GM23338 (cell line): ENCODE measurements around the gene STX8. TPM values are rescaled to one million over a fixed set of nuclear protein-coding genes. Genes with fewer than 3 reads are reported as not detected.

Source experiments
- ATAC-seq: fragments of 200-7000 bp; cut with Tn5 transposase; 3 replicates; pipeline ENCODE4 v1.9.1; 2020
- DNase-seq: peaks from one replicate; pipeline ENCODE4 v3.0.0-alpha.2; 2015; ENCODE audit warnings: low spot score
- H2AFZ ChIP-seq: fragments of 200-600 bp; sonication (generic); 2 replicates; pipeline ENCODE4 v1.8.0; 2016; ENCODE audit warnings: antibody characterized with exemption, mild to moderate bottlenecking, moderate library complexity
- H3F3A ChIP-seq: fragments of 200-600 bp; sonication (generic); replicated peaks from 2 replicates; pipeline ENCODE4 v1.8.0; 2017; ENCODE audit warnings: antibody characterized with exemption, mixed run types, low read depth
- H3K27ac ChIP-seq: fragments of 200-600 bp; sonication (generic); 2 replicates; pipeline ENCODE4 v1.6.1; 2016; ENCODE audit warnings: low read depth
- H3K27me3 ChIP-seq: fragments of 200-600 bp; sonication (generic); 2 replicates; pipeline ENCODE4 v1.8.0; 2016; ENCODE audit warnings: mild to moderate bottlenecking, mixed run types, moderate library complexity; ENCODE audit not compliant: insufficient read depth
- H3K36me3 ChIP-seq: fragments of 200-600 bp; sonication (generic); 2 replicates; pipeline ENCODE4 v1.8.0; 2016; ENCODE audit warnings: mild to moderate bottlenecking; ENCODE audit not compliant: insufficient read depth
- H3K4me1 ChIP-seq: fragments of 200-600 bp; sonication (generic); 2 replicates; pipeline ENCODE4 v1.8.0; 2016; ENCODE audit warnings: mild to moderate bottlenecking, moderate library complexity; ENCODE audit not compliant: insufficient read depth
- H3K4me2 ChIP-seq: fragments of 200-600 bp; sonication (generic); 2 replicates; pipeline ENCODE4 v1.7.1; 2017; ENCODE audit warnings: mixed run types
- H3K4me3 ChIP-seq: fragments of 200-600 bp; sonication (generic); 2 replicates; pipeline ENCODE4 v1.6.1; 2016; ENCODE audit warnings: mixed run types
- H3K79me2 ChIP-seq: fragments of 200-600 bp; sonication (generic); replicated peaks from 2 replicates; pipeline ENCODE4 v1.8.0; 2017; ENCODE audit warnings: mild to moderate bottlenecking; ENCODE audit not compliant: insufficient read depth
- H3K9me2 ChIP-seq: fragments of 200-600 bp; sonication (generic); 2 replicates; pipeline ENCODE4 v1.8.0; 2017; ENCODE audit not compliant: insufficient read depth
- H4K20me1 ChIP-seq: fragments of 200-600 bp; sonication (generic); replicated peaks from 2 replicates; pipeline ENCODE4 v1.8.0; 2017; ENCODE audit warnings: mild to moderate bottlenecking; ENCODE audit not compliant: insufficient read depth
- H3K27ac Mint-ChIP-seq: 2 replicates; pipeline ENCODE4 v1.8.0; 2020; ENCODE audit warnings: inconsistent platforms, mild to moderate bottlenecking, moderate library complexity, mixed read lengths
- H3K27me3 Mint-ChIP-seq: 3 replicates; pipeline ENCODE4 v1.8.0; 2022; ENCODE audit warnings: low read depth, mild to moderate bottlenecking, moderate library complexity, mixed read lengths, inconsistent platforms; ENCODE audit not compliant: insufficient read depth, poor library complexity
- H3K36me3 Mint-ChIP-seq: 3 replicates; pipeline ENCODE4 v1.8.0; 2021; ENCODE audit warnings: low read depth, mild to moderate bottlenecking, inconsistent platforms, moderate library complexity, mixed read lengths
- H3K4me1 Mint-ChIP-seq: 3 replicates; pipeline ENCODE4 v1.8.0; 2020; ENCODE audit warnings: mild to moderate bottlenecking, inconsistent platforms, mixed read lengths
- H3K4me3 Mint-ChIP-seq: 3 replicates; pipeline ENCODE4 v1.8.0; 2021; ENCODE audit warnings: moderate library complexity, mild to moderate bottlenecking, inconsistent platforms, mixed read lengths
- H3K9me3 Mint-ChIP-seq: 3 replicates; pipeline ENCODE4 v1.8.0; 2020; ENCODE audit warnings: moderate library complexity, mild to moderate bottlenecking, inconsistent platforms, mixed read lengths
- CREB1 ChIP-seq: fragments of 250-450 bp; sonication (Bioruptor Pico); IDR thresholded peaks from 2 replicates; pipeline ENCODE4 v1.5.0; 2020; ENCODE audit warnings: low read depth, mild to moderate bottlenecking, moderate library complexity
- EZH2 ChIP-seq: fragments of 200-600 bp; sonication (generic); IDR thresholded peaks from one replicate; pipeline ENCODE4 v1.8.0; 2017; ENCODE audit warnings: antibody characterized with exemption, mild to moderate bottlenecking, low read depth; ENCODE audit not compliant: unreplicated experiment
- POLR2AphosphoS5 ChIP-seq: IDR thresholded peaks from 2 replicates; pipeline ENCODE4 v1.6.1; 2016; ENCODE audit warnings: antibody characterized with exemption, low read depth
- REST ChIP-seq: IDR thresholded peaks from one replicate; pipeline ENCODE4 v1.6.1; 2018; ENCODE audit warnings: antibody characterized with exemption; ENCODE audit not compliant: unreplicated experiment
- polyA plus RNA-seq: library from polyadenylated mRNA; unstranded; fragments of >200 nt; fragmentation: Nextera tagmentation; extraction: Ambion mirVana; gene quantifications from 2 replicates; pipeline ENCODE4 v1.2.1, GENCODE V29; 2016
- total RNA-seq: library from RNA; depleted of rRNA; stranded (reverse); fragments of >200 nt; shearing (Covaris generic); gene quantifications from 2 replicates; pipeline ENCODE4 v1.2.3, GENCODE V29; 2014

STX8 gene
- total and polyA plus RNA-seq, 2 experiments from 2014 or later: 59.4 to 82.3 TPM

- no peaks in the 10 kb centered on the region for H3K4me1 Mint-ChIP-seq
- Histone ChIP-seq H3K36me3 (no peaks in the 10 kb centered on the region), H3K27ac (no peak overlapping the region)
Observed at GRCh38 chr17:9622961-9623360, 47.3 kb upstream of the STX8 start.

DNA sequence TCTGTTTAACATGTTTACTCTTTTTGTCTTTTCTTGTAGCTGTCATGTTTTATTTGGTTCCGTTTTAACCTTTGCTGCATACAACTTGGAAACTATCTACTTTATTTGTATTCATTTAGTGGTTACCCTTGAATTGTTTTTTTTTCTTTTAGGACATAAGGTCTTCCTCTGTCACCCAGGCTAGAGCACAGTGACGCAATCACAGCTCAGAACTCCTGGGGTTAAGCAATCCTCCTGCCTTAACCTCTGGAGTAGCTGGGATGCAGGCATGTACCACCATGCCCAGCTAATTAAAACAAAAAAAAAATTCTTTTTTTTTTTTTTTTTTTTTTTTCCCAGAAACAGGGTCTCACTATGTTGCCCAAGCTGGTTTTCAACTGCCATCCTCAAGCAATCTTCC, 39.9 kb upstream of the STX8 start:
- no peaks in the 10 kb centered on the region; the same call in 1 of the 2 replicates for H3K36me3 ChIP-seq
- DNase-seq (no peak), ATAC-seq (no peak)
- no peak overlapping the region for H3K4me2 ChIP-seq
- H3K4me1 ChIP-seq: no peaks in the 10 kb centered on the region
- Mint-ChIP-seq H3K9me3 (no peaks in the 10 kb centered on the region; the same call in 2 of the 3 replicates), H3K4me1 (no peaks in the 10 kb centered on the region), H3K4me3 (no peak overlapping the region), H3K27ac (no peak overlapping the region), H3K27me3 (no peaks in the 10 kb centered on the region), H3K36me3 (no peaks in the 10 kb centered on the region)
- no peaks in the 10 kb centered on the region for H3K79me2 ChIP-seq
- no peak overlapping the region for H3K27ac ChIP-seq
- TF ChIP-seq REST: no peak
- H3K9me2 ChIP-seq: no peaks in the 10 kb centered on the region
- H3K27me3 ChIP-seq: no peaks in the 10 kb centered on the region
- no peak overlapping the region for H2AFZ ChIP-seq
- no peak overlapping the region for H3K4me3 ChIP-seq
- no peaks in the 10 kb centered on the region for H4K20me1 ChIP-seq
- H3F3A ChIP-seq: no peaks in the 10 kb centered on the region

More at GRCh38 chr17:9622961-9623360, 47.3 kb upstream of the STX8 start:
- no peak for ATAC-seq
- H3K79me2 ChIP-seq: no peaks in the 10 kb centered on the region
- no peaks in the 10 kb centered on the region for H3F3A ChIP-seq
- H3K36me3 Mint-ChIP-seq: no peaks in the 10 kb centered on the region
- H3K27me3 ChIP-seq: no peaks in the 10 kb centered on the region
- H3K4me3 Mint-ChIP-seq: no peak overlapping the region
- no peaks in the 10 kb centered on the region; the same call in 1 of the 2 replicates for H3K9me2 ChIP-seq
- H3K4me1 ChIP-seq: no peaks in the 10 kb centered on the region
- DNase-seq: no peak
- H3K27ac Mint-ChIP-seq: no peak overlapping the region
- H3K9me3 Mint-ChIP-seq: peaks cover 17% of the 10 kb centered on the region
- H2AFZ ChIP-seq: no peak overlapping the region
- H3K4me3 ChIP-seq: no peak overlapping the region
- no peaks in the 10 kb centered on the region for H3K27me3 Mint-ChIP-seq
- no peaks in the 10 kb centered on the region for H4K20me1 ChIP-seq
- no peak for TF ChIP-seq EZH2
- no peak for TF ChIP-seq CREB1 (CRISPR knock-in tag)
- H3K4me2 ChIP-seq: no peak overlapping the region

- Histone ChIP-seq H2AFZ (peak overlapping the region; percentile 53; the same call in 1 of the 2 replicates), H3K4me2 (no peak overlapping the region), H3K27me3 (no peaks in the 10 kb centered on the region), H3K4me1 (peaks cover 4% of the 10 kb centered on the region; the same call in 1 of the 2 replicates), H3F3A (no peaks in the 10 kb centered on the region), H3K36me3 (no peaks in the 10 kb centered on the region; the same call in 1 of the 2 replicates), H3K4me3 (no peak overlapping the region), H3K79me2 (no peaks in the 10 kb centered on the region), H4K20me1 (no peaks in the 10 kb centered on the region), H3K9me2 (no peaks in the 10 kb centered on the region), H3K27ac (no peak overlapping the region)
- Mint-ChIP-seq H3K27me3 (no peaks in the 10 kb centered on the region), H3K9me3 (no peaks in the 10 kb centered on the region; the same call in 2 of the 3 replicates), H3K4me1 (no peaks in the 10 kb centered on the region), H3K4me3 (no peak overlapping the region), H3K36me3 (no peaks in the 10 kb centered on the region), H3K27ac (no peak overlapping the region)
- ATAC-seq: no peak
- no peak for DNase-seq
- no peak for TF ChIP-seq POLR2AphosphoS5
- no peak for TF ChIP-seq CREB1 (CRISPR knock-in tag)
- no peak for TF ChIP-seq EZH2
Observed at GRCh38 chr17:9612006-9612405, 36.4 kb upstream of the STX8 start.
